OCI-LY1 (cell line): ENCODE data around the gene C19orf85.

Source experiments
- H2AFZ ChIP-seq: fragments of 200-600 bp; sonication (generic), shearing (Covaris generic); 2 replicates; pipeline ENCODE4 v1.6.0; 2014; ENCODE audit warnings: antibody characterized with exemption, mild to moderate bottlenecking, low read length
- H3F3A ChIP-seq: fragments of 200-600 bp; sonication (generic), shearing (Covaris generic); 2 replicates; pipeline ENCODE4 v1.6.0; 2014; ENCODE audit warnings: mild to moderate bottlenecking, antibody characterized with exemption, low read length, moderate library complexity; ENCODE audit not compliant: insufficient read depth
- H3K27ac ChIP-seq: fragments of 200-600 bp; sonication (generic); 2 replicates; pipeline ENCODE4 v1.5.1; 2014; ENCODE audit warnings: low read length, mixed run types, mild to moderate bottlenecking, low read depth; ENCODE audit not compliant: poor library complexity, severe bottlenecking
- H3K27me3 ChIP-seq: fragments of 200-600 bp; sonication (generic); 2 replicates; pipeline ENCODE4 v1.6.0; 2014; ENCODE audit warnings: antibody characterized with exemption, mild to moderate bottlenecking, low read length, moderate library complexity; ENCODE audit not compliant: insufficient read depth
- H3K36me3 ChIP-seq: fragments of 200-600 bp; sonication (generic); 2 replicates; pipeline ENCODE4 v1.6.1; 2014; ENCODE audit warnings: mild to moderate bottlenecking, antibody characterized with exemption, low read length, moderate library complexity, mixed read lengths; ENCODE audit not compliant: insufficient read depth
- H3K4me1 ChIP-seq: fragments of 200-600 bp; sonication (generic); 2 replicates; pipeline ENCODE4 v1.5.1; 2014; ENCODE audit warnings: mild to moderate bottlenecking, low read length, moderate library complexity; ENCODE audit not compliant: insufficient read depth, severe bottlenecking
- H3K4me2 ChIP-seq: fragments of 200-600 bp; sonication (generic), shearing (Covaris generic); 2 replicates; pipeline ENCODE4 v1.6.1; 2014; ENCODE audit warnings: low read length
- H3K4me3 ChIP-seq: fragments of 200-600 bp; sonication (generic); 2 replicates; pipeline ENCODE4 v1.5.1; 2014; ENCODE audit warnings: low read length, low read depth, mild to moderate bottlenecking, mixed read lengths; ENCODE audit not compliant: poor library complexity, severe bottlenecking
- H3K79me2 ChIP-seq: fragments of 200-600 bp; shearing (Covaris generic); 2 replicates; pipeline ENCODE4 v1.6.1; 2016; ENCODE audit warnings: mixed run types, low read length, mixed read lengths; ENCODE audit not compliant: insufficient read depth
- H3K9ac ChIP-seq: fragments of 200-600 bp; sonication (generic), shearing (Covaris generic); 2 replicates; pipeline ENCODE4 v1.6.1; 2014; ENCODE audit warnings: mild to moderate bottlenecking, low read length, mixed read lengths
- H3K9me2 ChIP-seq: fragments of 200-600 bp; sonication (generic), shearing (Covaris generic); 2 replicates; pipeline ENCODE4 v1.6.1; 2014; ENCODE audit warnings: low read depth, mild to moderate bottlenecking, low read length, mixed read lengths
- H3K9me3 ChIP-seq: fragments of 200-600 bp; shearing (Covaris generic); 2 replicates; pipeline ENCODE4 v1.6.1; 2014; ENCODE audit warnings: low read length, mixed read lengths
- H4K20me1 ChIP-seq: fragments of 200-600 bp; sonication (generic), shearing (Covaris generic); 2 replicates; pipeline ENCODE4 v1.6.0; 2016; ENCODE audit warnings: mild to moderate bottlenecking, low read length; ENCODE audit not compliant: insufficient read depth
- EZH2 ChIP-seq: fragments of 200-600 bp; sonication (generic), shearing (Covaris generic); IDR thresholded peaks from 2 replicates; pipeline ENCODE4 v1.8.0; 2017; ENCODE audit warnings: borderline replicate concordance, mixed run types, mild to moderate bottlenecking, antibody characterized with exemption, low read length, moderate library complexity, mixed read lengths
- TF ChIP-seq, protein P1 (sequence below): fragments of 200-600 bp; sonication (generic), shearing (Covaris generic); IDR thresholded peaks from 2 replicates; pipeline ENCODE4 v1.5.1; 2017; ENCODE audit warnings: mild to moderate bottlenecking, antibody characterized with exemption, low read length, moderate library complexity, mixed read lengths

C19orf85 gene

DNA sequence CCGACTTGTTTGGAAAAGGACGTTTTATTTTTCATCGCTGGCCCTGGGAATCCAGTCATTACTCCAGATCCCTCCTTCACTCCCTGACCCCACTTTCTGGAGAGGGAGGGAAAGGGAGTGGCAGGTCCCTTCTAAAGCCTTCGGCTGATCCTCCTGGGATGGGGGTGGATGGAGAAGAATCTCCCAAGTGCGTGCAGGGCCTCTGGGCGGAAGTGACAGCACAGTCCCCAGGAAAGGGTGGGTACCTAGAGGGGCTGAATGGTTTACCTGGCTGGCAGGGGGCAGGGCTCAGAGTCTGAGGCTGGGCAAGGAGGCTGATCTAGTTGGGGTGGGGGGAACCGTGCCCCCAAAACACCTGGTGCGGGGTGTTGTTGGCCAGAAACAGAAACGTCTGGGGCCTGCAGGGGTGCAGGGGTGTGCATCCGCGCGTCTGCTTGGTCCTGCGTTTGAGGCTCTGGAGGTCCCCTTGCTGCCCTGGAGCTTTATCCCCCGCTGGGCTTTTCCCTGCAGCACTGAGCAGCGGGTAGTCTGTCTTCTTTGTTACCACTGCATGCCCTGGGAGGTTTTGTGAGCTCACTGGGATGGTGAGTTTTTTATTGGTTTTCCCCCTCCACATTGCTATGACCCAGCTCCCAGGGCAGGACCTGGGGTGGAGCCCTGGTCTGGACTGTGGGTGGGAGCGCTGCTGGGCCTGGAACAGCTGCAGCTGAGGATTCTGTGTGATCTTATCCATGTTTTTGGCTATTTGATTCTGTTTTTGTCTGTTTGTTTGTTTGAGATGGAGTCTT, 8.9 kb upstream of the C19orf85 start:
- Histone ChIP-seq H3K9me2 (no peaks in the 10 kb centered on the region), H3K36me3 (no peaks in the 10 kb centered on the region), H3K79me2 (no peaks in the 10 kb centered on the region), H3K4me1 (peaks cover 17% of the 10 kb centered on the region), H4K20me1 (no peaks in the 10 kb centered on the region), H3K27ac (no peak overlapping the region), H2AFZ (no peak overlapping the region), H3K9me3 (no peaks in the 10 kb centered on the region), H3K4me2 (no peak overlapping the region), H3F3A (no peaks in the 10 kb centered on the region), H3K4me3 (no peak overlapping the region), H3K9ac (no peak overlapping the region), H3K27me3 (no peaks in the 10 kb centered on the region)
- TF ChIP-seq EZH2, result no peak
- TF ChIP-seq, protein P1, sequence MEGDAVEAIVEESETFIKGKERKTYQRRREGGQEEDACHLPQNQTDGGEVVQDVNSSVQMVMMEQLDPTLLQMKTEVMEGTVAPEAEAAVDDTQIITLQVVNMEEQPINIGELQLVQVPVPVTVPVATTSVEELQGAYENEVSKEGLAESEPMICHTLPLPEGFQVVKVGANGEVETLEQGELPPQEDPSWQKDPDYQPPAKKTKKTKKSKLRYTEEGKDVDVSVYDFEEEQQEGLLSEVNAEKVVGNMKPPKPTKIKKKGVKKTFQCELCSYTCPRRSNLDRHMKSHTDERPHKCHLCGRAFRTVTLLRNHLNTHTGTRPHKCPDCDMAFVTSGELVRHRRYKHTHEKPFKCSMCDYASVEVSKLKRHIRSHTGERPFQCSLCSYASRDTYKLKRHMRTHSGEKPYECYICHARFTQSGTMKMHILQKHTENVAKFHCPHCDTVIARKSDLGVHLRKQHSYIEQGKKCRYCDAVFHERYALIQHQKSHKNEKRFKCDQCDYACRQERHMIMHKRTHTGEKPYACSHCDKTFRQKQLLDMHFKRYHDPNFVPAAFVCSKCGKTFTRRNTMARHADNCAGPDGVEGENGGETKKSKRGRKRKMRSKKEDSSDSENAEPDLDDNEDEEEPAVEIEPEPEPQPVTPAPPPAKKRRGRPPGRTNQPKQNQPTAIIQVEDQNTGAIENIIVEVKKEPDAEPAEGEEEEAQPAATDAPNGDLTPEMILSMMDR, result no peak

DNA sequence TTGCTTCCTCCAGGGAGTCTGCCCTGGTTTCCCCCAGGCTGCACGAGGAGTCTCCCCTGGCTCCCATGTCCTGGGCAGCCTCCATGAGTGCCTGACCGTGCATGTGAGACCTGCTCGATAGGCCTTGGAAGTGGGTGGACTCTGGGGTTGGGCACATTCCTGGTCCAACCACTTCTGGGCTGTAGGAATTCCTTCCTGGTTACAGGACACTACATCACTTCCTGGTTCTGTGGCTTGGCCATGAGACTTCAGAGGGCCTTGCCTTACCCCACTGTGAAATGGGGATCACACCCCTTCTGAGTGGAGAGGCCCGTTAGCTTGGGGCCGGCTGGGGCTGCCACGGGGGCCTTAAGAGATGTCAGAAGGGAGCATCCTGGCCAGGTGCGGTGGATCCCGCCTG, 7.9 kb upstream of the C19orf85 start:
- H3K4me3 ChIP-seq, result no peak overlapping the region
- TF ChIP-seq, protein P1, result no peak
- TF ChIP-seq EZH2, result no peak
- no peak overlapping the region for H2AFZ ChIP-seq
- no peaks in the 10 kb centered on the region for H3K36me3 ChIP-seq
- H4K20me1 ChIP-seq, result no peaks in the 10 kb centered on the region
- H3K27ac ChIP-seq, result no peak overlapping the region
- no peak overlapping the region for H3K4me2 ChIP-seq
- no peaks in the 10 kb centered on the region for H3K9me3 ChIP-seq
- H3K27me3 ChIP-seq, result no peaks in the 10 kb centered on the region
- no peaks in the 10 kb centered on the region for H3K9me2 ChIP-seq
- H3K9ac ChIP-seq, result no peak overlapping the region
- H3K4me1 ChIP-seq, result peaks cover 9% of the 10 kb centered on the region
- no peaks in the 10 kb centered on the region for H3K79me2 ChIP-seq
- no peaks in the 10 kb centered on the region for H3F3A ChIP-seq

DNA sequence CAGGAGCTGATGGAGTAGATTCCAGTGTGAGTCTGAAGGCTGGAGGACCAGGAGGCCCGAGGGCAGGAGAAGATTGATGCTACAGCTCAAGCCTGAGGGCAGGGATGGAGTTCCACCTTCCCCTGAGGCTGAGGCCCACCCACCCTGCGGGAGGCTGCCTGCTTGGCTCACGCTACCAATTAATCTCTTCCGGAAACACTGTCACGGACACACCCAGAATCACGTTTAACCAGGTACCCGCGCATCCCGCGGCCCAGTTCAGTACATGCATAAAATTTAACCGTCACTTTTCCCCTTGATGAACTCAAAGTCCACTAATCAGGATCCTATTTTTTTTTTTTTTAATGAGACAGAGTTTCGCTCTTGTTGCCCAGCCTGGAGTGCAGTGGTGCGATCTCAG, 6.7 kb upstream of the C19orf85 start:
- Histone ChIP-seq H4K20me1 (no peaks in the 10 kb centered on the region), H3K27me3 (no peaks in the 10 kb centered on the region), H3K4me3 (no peak overlapping the region), H3K9ac (no peak overlapping the region), H3F3A (no peaks in the 10 kb centered on the region), H3K79me2 (no peaks in the 10 kb centered on the region), H3K9me3 (no peaks in the 10 kb centered on the region), H3K36me3 (no peaks in the 10 kb centered on the region), H3K4me2 (no peak overlapping the region), H3K9me2 (no peaks in the 10 kb centered on the region), H2AFZ (no peak overlapping the region), H3K27ac (no peak overlapping the region), H3K4me1 (peaks cover 7% of the 10 kb centered on the region)
- no peak for TF ChIP-seq EZH2
- TF ChIP-seq, protein P1, result no peak
